ENCODE data around the gene WAC.

The WAC gene

DNA sequence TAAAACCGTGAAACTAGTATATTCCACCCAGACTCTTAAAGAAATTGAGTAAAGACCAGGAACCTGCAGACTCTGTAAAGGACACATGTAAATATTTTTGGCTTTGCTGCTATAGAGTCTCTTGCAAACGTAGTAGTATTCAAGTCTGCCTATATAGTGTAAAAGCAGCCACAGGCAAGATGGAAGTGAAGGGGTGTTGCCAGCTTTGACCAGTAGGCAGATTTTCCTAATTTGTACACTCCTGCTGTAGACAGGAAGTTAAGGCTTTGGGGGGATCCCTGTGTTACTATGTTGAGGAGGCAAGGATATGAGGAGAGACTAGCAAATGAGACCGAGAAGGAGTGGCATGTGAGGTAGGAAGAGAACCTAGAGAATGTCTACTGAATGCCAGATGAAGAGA is 27.7 kb downstream of the WAC start:
- peaks cover 54% of the 10 kb centered on the region for H3K79me2 ChIP-seq
- no peaks in the 10 kb centered on the region for H3K36me3 ChIP-seq (ENCODE audit: control insufficient read depth, insufficient read depth, low read length)
- H3K27ac ChIP-seq: no peak overlapping the region
- no peak overlapping the region for H3K4me2 ChIP-seq (ENCODE audit: low read length)
- no peaks in the 10 kb centered on the region for H3K9me3 ChIP-seq (ENCODE audit: control insufficient read depth, low read length)
- TF ChIP-seq, protein P1, sequence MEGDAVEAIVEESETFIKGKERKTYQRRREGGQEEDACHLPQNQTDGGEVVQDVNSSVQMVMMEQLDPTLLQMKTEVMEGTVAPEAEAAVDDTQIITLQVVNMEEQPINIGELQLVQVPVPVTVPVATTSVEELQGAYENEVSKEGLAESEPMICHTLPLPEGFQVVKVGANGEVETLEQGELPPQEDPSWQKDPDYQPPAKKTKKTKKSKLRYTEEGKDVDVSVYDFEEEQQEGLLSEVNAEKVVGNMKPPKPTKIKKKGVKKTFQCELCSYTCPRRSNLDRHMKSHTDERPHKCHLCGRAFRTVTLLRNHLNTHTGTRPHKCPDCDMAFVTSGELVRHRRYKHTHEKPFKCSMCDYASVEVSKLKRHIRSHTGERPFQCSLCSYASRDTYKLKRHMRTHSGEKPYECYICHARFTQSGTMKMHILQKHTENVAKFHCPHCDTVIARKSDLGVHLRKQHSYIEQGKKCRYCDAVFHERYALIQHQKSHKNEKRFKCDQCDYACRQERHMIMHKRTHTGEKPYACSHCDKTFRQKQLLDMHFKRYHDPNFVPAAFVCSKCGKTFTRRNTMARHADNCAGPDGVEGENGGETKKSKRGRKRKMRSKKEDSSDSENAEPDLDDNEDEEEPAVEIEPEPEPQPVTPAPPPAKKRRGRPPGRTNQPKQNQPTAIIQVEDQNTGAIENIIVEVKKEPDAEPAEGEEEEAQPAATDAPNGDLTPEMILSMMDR (IDR thresholded peaks at IDR 0.05): no peak
- no peak overlapping the region for H2AFZ ChIP-seq
- H3K4me3 ChIP-seq (ENCODE audit: low read depth, low read length): no peak overlapping the region
- no peak overlapping the region for H3K9ac ChIP-seq
- no peaks in the 10 kb centered on the region for H3K27me3 ChIP-seq (ENCODE audit: control insufficient read depth, insufficient read depth, low read length)
- peaks cover 5% of the 10 kb centered on the region for H3K4me1 ChIP-seq

DNA sequence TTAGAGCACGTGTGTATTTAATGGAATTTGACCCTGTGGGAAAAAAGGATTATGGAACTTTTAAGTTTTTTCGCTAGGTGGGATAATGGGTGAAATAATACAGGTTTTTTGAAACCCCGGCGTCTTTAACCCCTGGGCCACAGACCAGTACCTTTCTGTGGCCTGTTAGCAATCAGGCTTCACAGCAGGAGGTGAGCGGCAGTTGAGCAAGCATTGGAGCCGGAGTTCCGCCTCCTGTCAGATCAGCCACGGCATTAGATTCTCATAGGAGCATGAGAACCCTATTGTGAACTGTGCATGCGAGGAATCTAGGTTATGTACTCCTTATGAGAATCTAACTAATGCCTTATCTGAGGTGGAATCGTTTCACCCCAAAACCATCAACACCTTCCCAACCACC is 28.6 kb downstream of the WAC start:
- Histone ChIP-seq H3K9ac (no peak overlapping the region), H3K27ac (no peak overlapping the region), H3K9me3 (ENCODE audit: control insufficient read depth, low read length) (no peaks in the 10 kb centered on the region), H2AFZ (no peak overlapping the region), H3K27me3 (ENCODE audit: control insufficient read depth, insufficient read depth, low read length) (no peaks in the 10 kb centered on the region), H3K4me3 (ENCODE audit: low read depth, low read length) (no peak overlapping the region), H3K79me2 (peaks cover 51% of the 10 kb centered on the region), H3K4me1 (peaks cover 5% of the 10 kb centered on the region), H3K4me2 (ENCODE audit: low read length) (no peak overlapping the region), H3K36me3 (ENCODE audit: control insufficient read depth, insufficient read depth, low read length) (no peaks in the 10 kb centered on the region)
- TF ChIP-seq, protein P1 (IDR thresholded peaks at IDR 0.05): no peak

DNA sequence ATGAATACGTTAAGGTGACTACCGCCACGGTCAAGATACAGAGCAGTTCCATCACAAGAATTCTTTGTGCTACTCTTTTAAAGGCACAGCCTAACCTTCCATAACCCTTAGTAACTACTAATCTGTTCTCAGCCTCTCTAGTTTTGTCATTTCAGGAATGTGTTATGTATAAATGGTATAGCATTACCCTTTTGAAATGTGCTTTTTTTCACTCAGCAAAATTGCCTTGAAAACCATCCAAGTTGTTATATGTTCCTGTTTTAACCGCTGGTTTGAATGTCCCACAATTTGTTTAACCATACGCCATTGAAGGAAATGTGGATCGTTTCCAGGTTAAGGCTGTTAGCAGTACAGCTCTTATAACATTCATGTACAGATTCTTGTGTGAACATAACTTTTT is 32.0 kb downstream of the WAC start:
- no peak overlapping the region for H3K4me3 ChIP-seq (ENCODE audit: low read depth, low read length)
- no peak overlapping the region for H3K4me2 ChIP-seq (ENCODE audit: low read length)
- no peak overlapping the region for H2AFZ ChIP-seq
- peaks cover 48% of the 10 kb centered on the region for H3K79me2 ChIP-seq
- no peaks in the 10 kb centered on the region for H3K4me1 ChIP-seq
- H3K9me3 ChIP-seq (ENCODE audit: control insufficient read depth, low read length): no peaks in the 10 kb centered on the region
- TF ChIP-seq, protein P1 (IDR thresholded peaks at IDR 0.05): no peak
- H3K27me3 ChIP-seq (ENCODE audit: control insufficient read depth, insufficient read depth, low read length): no peaks in the 10 kb centered on the region
- H3K9ac ChIP-seq: no peak overlapping the region
- no peaks in the 10 kb centered on the region for H3K36me3 ChIP-seq (ENCODE audit: control insufficient read depth, insufficient read depth, low read length)
- no peak overlapping the region for H3K27ac ChIP-seq

DNA sequence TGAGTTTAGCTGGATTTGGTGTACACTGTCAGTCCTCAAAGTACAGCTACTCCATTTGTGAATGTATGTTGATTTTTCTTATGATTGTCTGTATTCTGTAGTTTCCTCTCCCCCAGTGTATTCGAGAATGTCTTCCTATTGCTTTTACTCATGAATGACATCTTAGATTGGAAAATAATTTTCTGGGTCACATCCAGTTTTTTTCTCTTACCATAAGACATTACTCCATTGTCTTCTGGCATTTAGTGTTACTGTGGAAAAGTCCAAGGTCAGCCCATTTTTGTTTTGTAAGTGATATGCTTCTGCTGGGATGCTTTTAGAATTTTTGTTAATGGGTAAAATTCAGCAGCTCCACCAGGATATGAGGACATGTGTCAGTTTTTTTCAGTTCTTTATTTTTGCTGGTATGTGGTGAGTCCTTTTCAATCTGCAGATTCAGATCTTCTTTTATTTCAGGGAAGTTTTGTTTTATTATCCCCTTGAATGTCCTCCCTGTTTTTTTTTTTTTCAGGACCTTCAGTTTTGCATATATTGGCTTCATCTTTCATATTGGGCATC is 33.6 kb downstream of the WAC start:
- TF ChIP-seq, protein P1 (IDR thresholded peaks at IDR 0.05): no peak
- H3K4me2 ChIP-seq (ENCODE audit: low read length): no peak overlapping the region
- no peaks in the 10 kb centered on the region for H3K27me3 ChIP-seq (ENCODE audit: control insufficient read depth, insufficient read depth, low read length)
- no peaks in the 10 kb centered on the region for H3K9me3 ChIP-seq (ENCODE audit: control insufficient read depth, low read length)
- no peaks in the 10 kb centered on the region for H3K4me1 ChIP-seq
- H3K9ac ChIP-seq: no peak overlapping the region
- H3K27ac ChIP-seq: no peak overlapping the region
- no peak overlapping the region for H2AFZ ChIP-seq
- no peaks in the 10 kb centered on the region for H3K36me3 ChIP-seq (ENCODE audit: control insufficient read depth, insufficient read depth, low read length)
- H3K4me3 ChIP-seq (ENCODE audit: low read depth, low read length): no peak overlapping the region
- peaks cover 39% of the 10 kb centered on the region for H3K79me2 ChIP-seq

DNA sequence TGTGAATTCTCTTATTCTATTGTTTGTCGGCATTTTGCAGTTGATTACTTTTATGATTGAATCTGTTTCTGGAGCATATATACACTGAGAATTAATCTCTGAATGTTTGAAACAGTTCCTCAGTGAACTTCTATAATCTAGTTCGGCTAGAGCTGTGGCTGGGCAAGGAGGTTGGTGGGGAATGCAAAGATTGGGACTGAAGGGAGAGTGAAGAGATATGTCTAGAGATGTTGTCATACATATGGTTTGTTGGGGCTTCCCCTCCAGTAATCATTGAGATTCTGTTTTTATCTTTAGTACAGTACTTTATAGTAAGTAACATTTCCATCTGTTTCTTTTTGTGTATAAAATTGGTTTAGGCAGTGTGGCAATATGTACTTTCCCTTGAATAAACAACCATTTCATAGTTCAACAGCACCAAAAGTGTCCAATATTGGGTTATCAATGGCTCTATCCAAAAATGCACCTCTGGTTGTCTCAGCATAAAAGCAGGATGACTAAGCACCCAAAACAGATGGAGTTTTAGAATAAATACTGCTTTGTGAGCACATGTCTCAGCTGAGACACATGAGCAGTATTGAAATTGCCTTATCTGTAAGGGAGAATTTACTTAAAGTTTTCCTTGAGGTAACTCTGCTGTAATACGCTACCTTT is 36.7 kb downstream of the WAC start:
- TF ChIP-seq, protein P1 (IDR thresholded peaks at IDR 0.05): no peak
- Histone ChIP-seq H3K9me3 (ENCODE audit: control insufficient read depth, low read length) (no peaks in the 10 kb centered on the region), H2AFZ (no peak overlapping the region), H3K27ac (no peak overlapping the region), H3K79me2 (peaks cover 41% of the 10 kb centered on the region), H3K4me3 (ENCODE audit: low read depth, low read length) (no peak overlapping the region), H3K36me3 (ENCODE audit: control insufficient read depth, insufficient read depth, low read length) (no peaks in the 10 kb centered on the region), H3K4me1 (no peaks in the 10 kb centered on the region), H3K9ac (no peak overlapping the region), H3K4me2 (ENCODE audit: low read length) (no peak overlapping the region), H3K27me3 (ENCODE audit: control insufficient read depth, insufficient read depth, low read length) (no peaks in the 10 kb centered on the region)

All from parathyroid adenoma (tissue), 2 donors.